SK-N-SH (cell line): Measurements from ENCODE around the gene MCF2L. TPM values are rescaled to one million over a fixed set of nuclear protein-coding genes. Genes with fewer than 3 reads are reported as not detected.

ENCODE experiments used
- CTCF ChIA-PET: fragments of 300-600, 350-600 bp; formaldehyde crosslinking; extraction: SDS; loops from one replicate; lab custom pipeline; 2021; lab: Yijun Ruan, JAX
- POLR2A ChIA-PET: fragments of 350-600 bp; sonication (Branson Sonifier 250); formaldehyde crosslinking; extraction: SDS; loops from one replicate; lab custom pipeline; 2020; ENCODE audit warnings: antibody characterized with exemption, inconsistent platforms; lab: Yijun Ruan, JAX
- DNase-seq: peaks from one replicate; pipeline ENCODE4 v3.0.0; 2012
- H2AFZ ChIP-seq: fragments of 200-600 bp; sonication (generic); 2 replicates; pipeline ENCODE4 v1.8.1; 2016; ENCODE audit warnings: antibody characterized with exemption, mild to moderate bottlenecking, low read depth
- H3F3A ChIP-seq: fragments of 200-600 bp; sonication (generic); replicated peaks from 2 replicates; pipeline ENCODE3; 2016; ENCODE audit warnings: antibody characterized with exemption, mild to moderate bottlenecking; ENCODE audit not compliant: insufficient read depth
- H3K27ac ChIP-seq, 2 experiments: fragments of 200-500 bp in 1 of 2; fragments of 200-600 bp in 1 of 2; sonication (Bioruptor generic) in 1 of 2; sonication (generic), shearing (Covaris generic) in 1 of 2; 2 replicates each; pipeline versions ENCODE4 v1.5.1 to v1.6.1; 2014 to 2016; ENCODE audit warnings: low read depth in 2 of 2, inconsistent platforms in 1 of 2, low read length in 1 of 2, mild to moderate bottlenecking in 1 of 2, mixed read lengths in 1 of 2
- H3K27me3 ChIP-seq: fragments of 200-600 bp; sonication (generic), shearing (Covaris generic); 2 replicates; pipeline ENCODE4 v1.6.1; 2016; ENCODE audit warnings: mixed run types; ENCODE audit not compliant: insufficient read depth
- H3K36me3 ChIP-seq, 2 experiments: fragments of 200-500 bp in 1 of 2; fragments of 200-600 bp in 1 of 2; sonication (Bioruptor generic) in 1 of 2; sonication (generic) in 1 of 2; replicated peaks in 1 of 2; 2 replicates each; pipeline versions ENCODE3 to v1.5.1; 2014 to 2016; ENCODE audit warnings: low read length in 1 of 2, mild to moderate bottlenecking in 1 of 2; ENCODE audit not compliant: insufficient read depth in 2 of 2, control insufficient read depth in 1 of 2
- H3K4me1 ChIP-seq, 2 experiments: fragments of 200-500 bp in 1 of 2; fragments of 200-600 bp in 1 of 2; sonication (Bioruptor generic) in 1 of 2; sonication (generic), shearing (Covaris generic) in 1 of 2; 2 replicates each; pipeline versions ENCODE4 v1.5.1 to v1.6.1; 2014 to 2016; ENCODE audit warnings: low read depth in 1 of 2, low read length in 1 of 2, mixed run types in 1 of 2; ENCODE audit not compliant: insufficient read depth in 2 of 2, control insufficient read depth in 1 of 2
- H3K4me2 ChIP-seq: fragments of 200-600 bp; sonication (generic), shearing (Covaris generic); 2 replicates; pipeline ENCODE4 v1.6.1; 2017; ENCODE audit warnings: mixed run types
- H3K4me3 ChIP-seq, 2 experiments: fragments of 200-500 bp in 1 of 2; fragments of 200-600 bp in 1 of 2; sonication (Bioruptor generic) in 1 of 2; sonication (generic), shearing (Covaris generic) in 1 of 2; 2 replicates each; pipeline versions ENCODE4 v1.5.1 to v1.8.1; 2014 to 2016; ENCODE audit warnings: low read depth in 2 of 2, inconsistent platforms in 1 of 2, low read length in 1 of 2, mild to moderate bottlenecking in 1 of 2, mixed read lengths in 1 of 2, moderate library complexity in 1 of 2
- H3K79me2 ChIP-seq: fragments of 200-600 bp; sonication (generic); 2 replicates; pipeline ENCODE4 v1.8.1; 2017; ENCODE audit warnings: mild to moderate bottlenecking; ENCODE audit not compliant: insufficient read depth
- H3K9ac ChIP-seq: fragments of 200-600 bp; sonication (generic); 2 replicates; pipeline ENCODE4 v1.6.1; 2017; ENCODE audit warnings: mixed run types
- H3K9me2 ChIP-seq: fragments of 200-600 bp; sonication (generic); 2 replicates; pipeline ENCODE4 v1.6.1; 2017; ENCODE audit warnings: mixed run types
- H3K9me3 ChIP-seq: fragments of 200-600 bp; sonication (generic); 2 replicates; pipeline ENCODE4 v1.6.1; 2017; ENCODE audit warnings: mixed run types, mild to moderate bottlenecking, moderate library complexity
- H4K20me1 ChIP-seq: fragments of 200-600 bp; sonication (generic); 2 replicates; pipeline ENCODE4 v1.6.1; 2017; ENCODE audit warnings: mild to moderate bottlenecking, mixed run types; ENCODE audit not compliant: insufficient read depth
- CHD2 ChIP-seq: fragments of 150-350 bp; IDR thresholded peaks from 2 replicates; pipeline ENCODE4 v1.6.1; 2018; ENCODE audit warnings: low read length; ENCODE audit not compliant: partially characterized antibody
- FOXM1 ChIP-seq: IDR thresholded peaks from 2 replicates; pipeline ENCODE4 v1.4.0; 2012; ENCODE audit warnings: low read depth, mild to moderate bottlenecking
- GABPA ChIP-seq: IDR thresholded peaks from 2 replicates; pipeline ENCODE4 v1.4.0; 2012; ENCODE audit warnings: low read depth, mild to moderate bottlenecking
- JUND ChIP-seq: IDR thresholded peaks from 2 replicates; pipeline ENCODE4 v1.4.0; 2012
- MEF2A ChIP-seq: IDR thresholded peaks from 2 replicates; pipeline ENCODE4 v1.4.0; 2012; ENCODE audit warnings: low read depth, borderline replicate concordance
- MXI1 ChIP-seq: IDR thresholded peaks from 2 replicates; pipeline ENCODE4 v1.6.1; 2012; ENCODE audit warnings: mild to moderate bottlenecking, low read depth, low read length, improper control_type of control experiment
- NRF1 ChIP-seq: IDR thresholded peaks from 2 replicates; pipeline ENCODE4 v1.6.1; 2012; ENCODE audit warnings: low read depth, mild to moderate bottlenecking, low read length
- POLR2AphosphoS5 ChIP-seq: IDR thresholded peaks from 2 replicates; pipeline ENCODE4 v1.6.1; 2012; ENCODE audit warnings: low read depth, low read length
- RAD21 ChIP-seq: IDR thresholded peaks from 2 replicates; pipeline ENCODE4 v1.6.1; 2012; ENCODE audit warnings: mild to moderate bottlenecking, low read length
- SIN3A ChIP-seq: IDR thresholded peaks from 2 replicates; pipeline ENCODE4 v1.6.1; 2012; ENCODE audit warnings: low read depth, mild to moderate bottlenecking, low read length, moderate library complexity, borderline replicate concordance
- SMC3 ChIP-seq: IDR thresholded peaks from 2 replicates; pipeline ENCODE4 v1.6.1; 2012; ENCODE audit warnings: low read depth, low read length, improper control_type of control experiment
- TAF1 ChIP-seq: IDR thresholded peaks from 2 replicates; pipeline ENCODE4 v1.6.1; 2012; ENCODE audit warnings: low read depth, mild to moderate bottlenecking, low read length, moderate library complexity, borderline replicate concordance
- TCF12 ChIP-seq: IDR thresholded peaks from 2 replicates; pipeline ENCODE4 v1.4.0; 2012
- YY1 ChIP-seq: IDR thresholded peaks from 2 replicates; pipeline ENCODE4 v1.4.0; 2012; ENCODE audit warnings: low read depth, mild to moderate bottlenecking
- WGBS: methylation state at CpG from one replicate; pipeline ENCODE4 v1.1.6; 2017; ENCODE audit warnings: low lambda C conversion rate; 5-methylcytosine and 5-hydroxymethylcytosine counted together
- polyA plus RNA-seq, 3 experiments: library from polyadenylated mRNA; depleted of rRNA; stranded (reverse); fragments of >200 nt; gene quantifications; 2 replicates each; pipeline ENCODE4 v1.2.3, GENCODE V29; 2012
- TF ChIP-seq, protein P1 (sequence below): fragments of 150-350 bp; IDR thresholded peaks from 2 replicates; pipeline ENCODE4 v1.6.1; 2016; ENCODE audit warnings: mild to moderate bottlenecking, low read depth, low read length
- TF ChIP-seq, protein P2 (sequence below): IDR thresholded peaks from 2 replicates; pipeline ENCODE4 v1.4.0; 2012; ENCODE audit warnings: low read depth
- TF ChIP-seq, protein P3 (sequence below): IDR thresholded peaks from 2 replicates; pipeline ENCODE4 v1.4.0; 2012; ENCODE audit warnings: low read depth, borderline replicate concordance
- TF ChIP-seq, protein P4 (sequence below): IDR thresholded peaks from 2 replicates; pipeline ENCODE4; 2012

Gene MCF2L
- polyA plus RNA-seq, 1 of the 3 experiments (the other 2 are of a cell fraction) = 0.56 TPM

DNA sequence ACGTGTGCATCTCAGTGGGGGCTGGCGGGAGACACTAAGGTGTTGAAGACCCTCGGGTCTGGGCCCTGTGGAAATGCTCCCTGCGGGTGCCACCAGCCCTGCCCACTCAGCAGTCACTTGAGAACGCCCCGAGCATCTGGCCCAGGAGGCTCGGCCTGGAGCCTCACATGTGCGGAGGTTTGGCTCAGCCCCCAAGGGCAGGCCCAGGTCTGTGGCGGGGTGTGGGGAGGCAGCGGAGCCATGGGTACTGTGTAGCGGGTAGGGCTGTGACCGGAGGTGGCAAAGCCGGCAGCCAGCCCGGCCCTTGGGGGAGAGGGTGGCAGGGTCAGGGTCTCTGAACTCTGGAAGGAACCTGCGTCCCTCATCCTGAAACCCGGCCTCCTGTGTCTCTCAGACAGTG lies 37.6 kb downstream of the MCF2L start:
- TF ChIP-seq NRF1 (no peak), RAD21 (no peak), FOXM1 (no peak), MEF2A (no peak), SIN3A (no peak), CHD2 (no peak), SMC3 (no peak), TAF1 (no peak), TCF12 (no peak), GABPA (no peak), POLR2AphosphoS5 (no peak), MXI1 (no peak), JUND (no peak), YY1 (no peak)
- TF ChIP-seq, protein P1, sequence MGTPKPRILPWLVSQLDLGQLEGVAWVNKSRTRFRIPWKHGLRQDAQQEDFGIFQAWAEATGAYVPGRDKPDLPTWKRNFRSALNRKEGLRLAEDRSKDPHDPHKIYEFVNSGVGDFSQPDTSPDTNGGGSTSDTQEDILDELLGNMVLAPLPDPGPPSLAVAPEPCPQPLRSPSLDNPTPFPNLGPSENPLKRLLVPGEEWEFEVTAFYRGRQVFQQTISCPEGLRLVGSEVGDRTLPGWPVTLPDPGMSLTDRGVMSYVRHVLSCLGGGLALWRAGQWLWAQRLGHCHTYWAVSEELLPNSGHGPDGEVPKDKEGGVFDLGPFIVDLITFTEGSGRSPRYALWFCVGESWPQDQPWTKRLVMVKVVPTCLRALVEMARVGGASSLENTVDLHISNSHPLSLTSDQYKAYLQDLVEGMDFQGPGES = no peak
- TF ChIP-seq, protein P2, sequence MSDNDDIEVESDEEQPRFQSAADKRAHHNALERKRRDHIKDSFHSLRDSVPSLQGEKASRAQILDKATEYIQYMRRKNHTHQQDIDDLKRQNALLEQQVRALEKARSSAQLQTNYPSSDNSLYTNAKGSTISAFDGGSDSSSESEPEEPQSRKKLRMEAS = no peak
- TF ChIP-seq, protein P3, sequence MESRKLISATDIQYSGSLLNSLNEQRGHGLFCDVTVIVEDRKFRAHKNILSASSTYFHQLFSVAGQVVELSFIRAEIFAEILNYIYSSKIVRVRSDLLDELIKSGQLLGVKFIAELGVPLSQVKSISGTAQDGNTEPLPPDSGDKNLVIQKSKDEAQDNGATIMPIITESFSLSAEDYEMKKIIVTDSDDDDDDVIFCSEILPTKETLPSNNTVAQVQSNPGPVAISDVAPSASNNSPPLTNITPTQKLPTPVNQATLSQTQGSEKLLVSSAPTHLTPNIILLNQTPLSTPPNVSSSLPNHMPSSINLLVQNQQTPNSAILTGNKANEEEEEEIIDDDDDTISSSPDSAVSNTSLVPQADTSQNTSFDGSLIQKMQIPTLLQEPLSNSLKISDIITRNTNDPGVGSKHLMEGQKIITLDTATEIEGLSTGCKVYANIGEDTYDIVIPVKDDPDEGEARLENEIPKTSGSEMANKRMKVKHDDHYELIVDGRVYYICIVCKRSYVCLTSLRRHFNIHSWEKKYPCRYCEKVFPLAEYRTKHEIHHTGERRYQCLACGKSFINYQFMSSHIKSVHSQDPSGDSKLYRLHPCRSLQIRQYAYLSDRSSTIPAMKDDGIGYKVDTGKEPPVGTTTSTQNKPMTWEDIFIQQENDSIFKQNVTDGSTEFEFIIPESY = no peak
- TF ChIP-seq, protein P4, sequence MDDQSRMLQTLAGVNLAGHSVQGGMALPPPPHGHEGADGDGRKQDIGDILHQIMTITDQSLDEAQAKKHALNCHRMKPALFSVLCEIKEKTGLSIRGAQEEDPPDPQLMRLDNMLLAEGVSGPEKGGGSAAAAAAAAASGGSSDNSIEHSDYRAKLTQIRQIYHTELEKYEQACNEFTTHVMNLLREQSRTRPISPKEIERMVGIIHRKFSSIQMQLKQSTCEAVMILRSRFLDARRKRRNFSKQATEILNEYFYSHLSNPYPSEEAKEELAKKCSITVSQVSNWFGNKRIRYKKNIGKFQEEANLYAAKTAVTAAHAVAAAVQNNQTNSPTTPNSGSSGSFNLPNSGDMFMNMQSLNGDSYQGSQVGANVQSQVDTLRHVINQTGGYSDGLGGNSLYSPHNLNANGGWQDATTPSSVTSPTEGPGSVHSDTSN = no peak
- H3K4me1 ChIP-seq = peaks cover 0 to 29% of the 10 kb centered on the region in 2 experiments; a peak in 2 of 4 replicates
- no peak overlapping the region for H2AFZ ChIP-seq
- H3K9me3 ChIP-seq = no peaks in the 10 kb centered on the region
- no peak overlapping the region for H3K4me3 ChIP-seq
- CTCF ChIA-PET = interaction anchor here (1.6 to 2.1 kb wide), 3 partner anchors 12 to 64 kb away, joined by 6 to 10 read pairs (median 6); no protein-coding TSS in a partner anchor
- no peaks in the 10 kb centered on the region for H3K9me2 ChIP-seq
- 64% methylated on average over 11 of the region's 16 CpGs for WGBS
- H3K36me3 ChIP-seq = no peaks in the 10 kb centered on the region
- no peak overlapping the region for H3K27ac ChIP-seq
- POLR2A ChIA-PET = no interaction called here
- no peak overlapping the region for H3K4me2 ChIP-seq
- no peaks in the 10 kb centered on the region for H3K79me2 ChIP-seq
- no peaks in the 10 kb centered on the region for H3F3A ChIP-seq
- no peaks in the 10 kb centered on the region for H4K20me1 ChIP-seq
- no peak overlapping the region for H3K9ac ChIP-seq
- peaks cover 2% of the 10 kb centered on the region; the same call in 1 of the 2 replicates for H3K27me3 ChIP-seq
- DNase-seq = no peak
